PC-9 (cell line): ENCODE results near the gene PDP2. TPM values are rescaled to one million over a fixed set of nuclear protein-coding genes. Genes with fewer than 3 reads are reported as not detected.
"Not testable (repeated sequence)": the region's sequence is repeated elsewhere in the genome, so short reads cannot be mapped to it uniquely, and the experiment has no call there.

Experiments
- BruUV-seq: library from RNA; stranded (reverse); fragments of 400-500 nt; replicated peaks from 2 replicates; lab custom pipeline; 2021; lab: Mats Ljungman, UMichigan
- CTCF ChIA-PET: fragments of 300-600 bp; sonication (Branson Sonifier 250); formaldehyde crosslinking; loops from one replicate; lab custom pipeline; 2022; ENCODE audit warnings: antibody characterized with exemption; lab: Charles Lee
- POLR2A ChIA-PET: fragments of 300-600 bp; sonication (Branson Sonifier 250); formaldehyde crosslinking; loops from one replicate; lab custom pipeline; 2022; ENCODE audit warnings: antibody characterized with exemption; ENCODE audit not compliant: unreplicated experiment; lab: Charles Lee
- DNase-seq, 2 experiments: peaks; one replicate each; pipeline versions ENCODE4 v3.0.0 to v3.0.0-alpha.2; 2015 to 2022; ENCODE audit warnings: mixed read lengths in 1 of 2
- H2AFZ ChIP-seq: fragments of 200-600 bp; sonication (generic); 2 replicates; pipeline ENCODE4 v1.8.1; 2017; ENCODE audit warnings: antibody characterized with exemption
- H3F3A ChIP-seq: fragments of 200-600 bp; sonication (generic); 2 replicates; pipeline ENCODE4 v1.8.1; 2017; ENCODE audit warnings: antibody characterized with exemption, mild to moderate bottlenecking, low read depth; ENCODE audit not compliant: insufficient read depth
- H3K27ac ChIP-seq: fragments of 200-600 bp; sonication (generic); 2 replicates; pipeline ENCODE4 v1.6.1; 2016; ENCODE audit warnings: mixed run types
- H3K27me3 ChIP-seq: fragments of 200-600 bp; sonication (generic); 2 replicates; pipeline ENCODE4 v1.6.1; 2016; ENCODE audit warnings: low read depth, mixed run types; ENCODE audit not compliant: insufficient read depth
- H3K36me3 ChIP-seq: fragments of 200-600 bp; sonication (generic); 2 replicates; pipeline ENCODE4 v1.6.1; 2016; ENCODE audit warnings: low read depth, mixed run types
- H3K4me1 ChIP-seq: fragments of 200-600 bp; sonication (generic); replicated peaks from 2 replicates; pipeline ENCODE4 v1.6.1; 2016; ENCODE audit warnings: mixed run types; ENCODE audit not compliant: insufficient read depth
- H3K4me2 ChIP-seq: fragments of 200-600 bp; sonication (generic); 2 replicates; pipeline ENCODE4 v1.6.1; 2017; ENCODE audit warnings: mixed run types
- H3K4me3 ChIP-seq: fragments of 200-600 bp; sonication (generic); 2 replicates; pipeline ENCODE4 v1.6.1; 2016; ENCODE audit warnings: mixed run types
- H3K79me2 ChIP-seq: fragments of 200-600 bp; sonication (generic); 2 replicates; pipeline ENCODE4 v1.6.1; 2017; ENCODE audit warnings: low read depth, mixed run types
- H3K9me2 ChIP-seq: fragments of 200-600 bp; sonication (generic); 2 replicates; pipeline ENCODE4 v1.8.1; 2017; ENCODE audit warnings: mild to moderate bottlenecking; ENCODE audit not compliant: insufficient read depth
- H3K9me3 ChIP-seq: fragments of 200-600 bp; sonication (generic); 2 replicates; pipeline ENCODE4 v1.8.1; 2016; ENCODE audit warnings: low read depth; ENCODE audit not compliant: insufficient read depth
- H4K20me1 ChIP-seq: fragments of 200-600 bp; sonication (generic); 2 replicates; pipeline ENCODE4 v1.8.1; 2017; ENCODE audit not compliant: insufficient read depth
- CTCF ChIP-seq: fragments of 200-600 bp; sonication (generic); conservative IDR thresholded peaks from 2 replicates; pipeline ENCODE4 v1.6.1; 2017; ENCODE audit warnings: mixed run types, antibody characterized with exemption, mild to moderate bottlenecking, moderate library complexity
- EZH2 ChIP-seq: fragments of 200-600 bp; sonication (generic); IDR thresholded peaks from 2 replicates; pipeline ENCODE4 v1.8.0; 2017; ENCODE audit warnings: antibody characterized with exemption, low read depth
- intact Hi-C: fragments of 100-400 bp; cut with micrococcal nuclease; formaldehyde crosslinking; loops from one replicate; pipeline ENCODE4 v1.10.0; 2022; ENCODE audit not compliant: unreplicated experiment
- total RNA-seq: library from RNA; stranded (reverse); gene quantifications from 2 replicates; pipeline ENCODE4 v1.2.3, GENCODE V29; 2021

PDP2 gene
- total RNA-seq, 1 experiment from 2014 or later, result 21.6 TPM

- intact Hi-C loops, result loop anchor here (2.0 kb wide), 1 partner anchor 261 kb away; no protein-coding TSS in a partner anchor
- H3K36me3 ChIP-seq, result no peaks in the 10 kb centered on the region
- H3K27me3 ChIP-seq, result no peaks in the 10 kb centered on the region
- CTCF ChIA-PET, result no interaction called here
- H3K4me1 ChIP-seq, result peaks cover 7% of the 10 kb centered on the region
- POLR2A ChIA-PET, result interaction anchor here (0.7 kb wide), 1 partner anchor 218 kb away, joined by 6 read pairs; no protein-coding TSS in a partner anchor
- no peak for DNase-seq
- no peak overlapping the region for H3K27ac ChIP-seq
- H3F3A ChIP-seq, result peaks cover 14% of the 10 kb centered on the region; the same call in 1 of the 2 replicates
- no peaks in the 10 kb centered on the region for H3K79me2 ChIP-seq
- no peaks in the 10 kb centered on the region for H4K20me1 ChIP-seq
- H3K4me3 ChIP-seq, result no peak overlapping the region
- no peak for TF ChIP-seq CTCF
- TF ChIP-seq EZH2, result no peak
- BruUV-seq, result no TSS peak
- H2AFZ ChIP-seq, result no peak overlapping the region
- no peak overlapping the region for H3K4me2 ChIP-seq
- no peaks in the 10 kb centered on the region for H3K9me3 ChIP-seq
- H3K9me2 ChIP-seq, result no peaks in the 10 kb centered on the region
Observed at GRCh38 chr16:66869424-66869823, 10.9 kb upstream of the PDP2 start.

GRCh38 chr16:66871363-66871762, 9.0 kb upstream of the PDP2 start:
- H3K36me3 ChIP-seq, H3K79me2 ChIP-seq, H3K4me1 ChIP-seq, POLR2A ChIA-PET, DNase-seq, H3K27me3 ChIP-seq, BruUV-seq, H4K20me1 ChIP-seq, H3K27ac ChIP-seq, H3K4me3 ChIP-seq, H3K9me2 ChIP-seq, H3K4me2 ChIP-seq, H3K9me3 ChIP-seq, H2AFZ ChIP-seq: not testable (repeated sequence)
- intact Hi-C loops, result loop anchor here (5.0 kb wide), 1 partner anchor 129 kb away; no protein-coding TSS in a partner anchor
- CTCF ChIA-PET, result interaction anchor here (1.2 kb wide), 1 partner anchor 47 kb away, joined by 4 read pairs; no protein-coding TSS in a partner anchor
- H3F3A ChIP-seq, result peaks cover 20% of the 10 kb centered on the region; the same call in 1 of the 2 replicates

GRCh38 chr16:66871840-66872239, 8.5 kb upstream of the PDP2 start:
- H4K20me1 ChIP-seq, result no peaks in the 10 kb centered on the region
- CTCF ChIA-PET, result interaction anchor here (1.2 kb wide), 1 partner anchor 48 kb away, joined by 4 read pairs; no protein-coding TSS in a partner anchor
- no peaks in the 10 kb centered on the region for H3K9me3 ChIP-seq
- POLR2A ChIA-PET, result no interaction called here
- no peaks in the 10 kb centered on the region for H3K27me3 ChIP-seq
- H3F3A ChIP-seq, result peaks cover 20% of the 10 kb centered on the region; the same call in 1 of the 2 replicates
- no peak overlapping the region for H2AFZ ChIP-seq
- BruUV-seq, result no TSS peak
- no peak for DNase-seq
- no peak overlapping the region for H3K4me3 ChIP-seq
- no peak overlapping the region for H3K4me2 ChIP-seq
- no peaks in the 10 kb centered on the region for H3K79me2 ChIP-seq
- H3K36me3 ChIP-seq, result no peaks in the 10 kb centered on the region
- peaks cover 7% of the 10 kb centered on the region for H3K4me1 ChIP-seq
- intact Hi-C loops, result loop anchor here (2.0 to 5.0 kb wide), 2 partner anchors 41 to 130 kb away; partner anchors contain the start of gene NAE1
- no peak overlapping the region for H3K27ac ChIP-seq
- no peaks in the 10 kb centered on the region for H3K9me2 ChIP-seq
- TF ChIP-seq CTCF (no peak), EZH2 (no peak)
